ENCODE results near the gene CD99L2. TPM values are rescaled to one million over a fixed set of nuclear protein-coding genes. Genes with fewer than 3 reads are reported as not detected.

CD99L2 gene
- total and polyA plus RNA-seq, 10 of the 15 experiments (the other 5 are each of a cell fraction or from before 2014, with no cell fraction given) = 1.1 to 22.9 (median 13.0) TPM

DNA sequence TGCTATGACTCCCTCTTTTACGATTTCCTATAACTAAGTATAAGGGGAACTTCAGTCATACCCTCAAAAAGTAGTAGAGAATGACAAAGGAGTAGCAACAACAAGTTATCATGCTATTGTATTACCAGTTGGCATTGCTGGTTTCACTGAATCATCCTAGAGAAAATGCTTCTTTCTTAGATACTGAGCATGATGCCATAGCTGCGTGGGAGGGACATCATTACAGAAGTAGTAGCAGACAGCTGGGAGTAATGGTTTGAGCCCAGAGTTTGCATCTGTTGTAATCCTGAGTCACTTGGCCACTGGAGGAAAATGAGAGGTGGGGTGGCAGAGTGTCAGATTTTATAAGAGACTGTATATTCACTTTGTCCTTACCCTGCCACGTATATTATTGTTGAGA lies 166.7 kb downstream of the CD99L2 start:
- TF ChIP-seq MTA2 (IDR thresholded peaks at IDR 0.05; ENCODE audit: low read depth) = no peak
- no peak for TF ChIP-seq MYC (IDR thresholded peaks at IDR 0.05; ENCODE audit: insufficient read depth, insufficient read length, insufficient replicate concordance, low read length, severe bottlenecking)
- no peak for TF ChIP-seq POLR2AphosphoS2 (IDR thresholded peaks at IDR 0.05; ENCODE audit: low read depth, low read length)
- TF ChIP-seq, protein P1, sequence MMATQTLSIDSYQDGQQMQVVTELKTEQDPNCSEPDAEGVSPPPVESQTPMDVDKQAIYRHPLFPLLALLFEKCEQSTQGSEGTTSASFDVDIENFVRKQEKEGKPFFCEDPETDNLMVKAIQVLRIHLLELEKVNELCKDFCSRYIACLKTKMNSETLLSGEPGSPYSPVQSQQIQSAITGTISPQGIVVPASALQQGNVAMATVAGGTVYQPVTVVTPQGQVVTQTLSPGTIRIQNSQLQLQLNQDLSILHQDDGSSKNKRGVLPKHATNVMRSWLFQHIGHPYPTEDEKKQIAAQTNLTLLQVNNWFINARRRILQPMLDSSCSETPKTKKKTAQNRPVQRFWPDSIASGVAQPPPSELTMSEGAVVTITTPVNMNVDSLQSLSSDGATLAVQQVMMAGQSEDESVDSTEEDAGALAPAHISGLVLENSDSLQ (IDR thresholded peaks at IDR 0.05) = no peak
- no peak for TF ChIP-seq SIN3A (IDR thresholded peaks at IDR 0.05; ENCODE audit: low read depth, low read length)
- TF ChIP-seq ZNF622 (IDR thresholded peaks at IDR 0.05) = no peak
- in situ Hi-C loops (cut with MboI) (no loop called here), intact Hi-C loops (cut with micrococcal nuclease; ENCODE audit: unreplicated experiment) (no loop called here)
- ATAC-seq = no peak
- 52% methylated on average over 3 of the region's 3 CpGs for WGBS (ENCODE audit: insufficient coverage, insufficient replicate concordance, low lambda C conversion rate, missing lambda C conversion rate)
- Histone ChIP-seq H3K27ac (ENCODE audit: control insufficient read depth, insufficient read depth) (no peak overlapping the region), H3K27me3 (replicated peaks in 1 of 2; ENCODE audit: control insufficient read depth in 2 of 2, insufficient read depth in 2 of 2, low read length in 1 of 2) (no peaks in the 10 kb centered on the region), H3K4me1 (ENCODE audit: control insufficient read depth, insufficient read depth, low read length) (no peaks in the 10 kb centered on the region), H2AFZ (ENCODE audit: control insufficient read depth, low read depth, low read length) (no peak overlapping the region), H3K9me3 (replicated peaks; ENCODE audit: control insufficient read depth, insufficient read depth, low read length) (no peaks in the 10 kb centered on the region), H3K9ac (ENCODE audit: control insufficient read depth, insufficient read depth, low read length) (no peak overlapping the region), H3K36me3 (ENCODE audit: control insufficient read depth in 2 of 2, insufficient read depth in 2 of 2, low read length in 1 of 2) (peaks cover 0 to 8% of the 10 kb centered on the region in 2 experiments; a peak in 1 of 4 replicates), H3K4me2 (ENCODE audit: control insufficient read depth, insufficient read depth) (no peak overlapping the region), H3K4me3 (no peak overlapping the region), H4K20me1 (ENCODE audit: control insufficient read depth, insufficient read depth) (no peaks in the 10 kb centered on the region), H3K79me2 (ENCODE audit: control insufficient read depth, insufficient read depth, low read length) (no peaks in the 10 kb centered on the region)
- ChIA-PET POLR2A (no interaction called here), CTCF (interaction anchor here (3.8 kb wide), 1 partner anchor 13 kb away, joined by 21 read pairs; no protein-coding TSS in a partner anchor), SMC1A (ENCODE audit: uncharacterized antibody, unreplicated experiment) (interaction anchor here (1.1 kb wide), 1 partner anchor 11 kb away, joined by 3 read pairs; no protein-coding TSS in a partner anchor), RAD21 (ENCODE audit: unreplicated experiment) (no interaction called here)
- FAIRE-seq = no peak
- DNase-seq (ENCODE audit: low read depth, low spot score) = no peak
- no TSS peak for BruUV-seq (replicated peaks)

DNA sequence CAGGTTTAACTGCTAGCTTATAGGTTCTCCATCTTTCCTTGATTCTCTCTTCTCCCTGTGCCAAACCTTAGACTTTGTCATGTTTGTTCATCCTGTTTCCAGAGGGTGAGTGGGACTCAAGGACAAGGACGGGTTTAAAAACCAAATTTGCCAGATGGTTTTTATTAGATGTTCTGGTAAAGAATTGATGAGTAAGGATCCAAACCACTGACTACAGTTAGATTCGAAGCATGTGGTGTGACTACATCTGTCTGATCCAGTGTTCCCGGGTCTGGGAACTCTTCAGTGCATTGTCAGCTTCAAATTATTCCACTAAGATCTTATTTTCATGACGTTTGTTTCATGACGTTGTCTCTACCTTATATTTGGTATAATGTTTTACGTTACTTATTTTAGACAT lies 167.7 kb downstream of the CD99L2 start:
- Histone ChIP-seq H3K9me3 (replicated peaks; ENCODE audit: control insufficient read depth, insufficient read depth, low read length) (no peaks in the 10 kb centered on the region), H3K4me2 (ENCODE audit: control insufficient read depth, insufficient read depth) (no peak overlapping the region), H3K27ac (ENCODE audit: control insufficient read depth, insufficient read depth) (no peak overlapping the region), H3K9ac (ENCODE audit: control insufficient read depth, insufficient read depth, low read length) (no peak overlapping the region), H3K79me2 (ENCODE audit: control insufficient read depth, insufficient read depth, low read length) (no peaks in the 10 kb centered on the region), H3K4me1 (ENCODE audit: control insufficient read depth, insufficient read depth, low read length) (no peaks in the 10 kb centered on the region), H4K20me1 (ENCODE audit: control insufficient read depth, insufficient read depth) (no peaks in the 10 kb centered on the region), H2AFZ (ENCODE audit: control insufficient read depth, low read depth, low read length) (no peak overlapping the region), H3K27me3 (replicated peaks in 1 of 2; ENCODE audit: control insufficient read depth in 2 of 2, insufficient read depth in 2 of 2, low read length in 1 of 2) (no peaks in the 10 kb centered on the region), H3K4me3 (no peak overlapping the region), H3K36me3 (ENCODE audit: control insufficient read depth in 2 of 2, insufficient read depth in 2 of 2, low read length in 1 of 2) (peaks cover 0 to 8% of the 10 kb centered on the region in 2 experiments; a peak in 1 of 4 replicates)
- ChIA-PET RAD21 (ENCODE audit: unreplicated experiment) (no interaction called here), POLR2A (no interaction called here), SMC1A (ENCODE audit: uncharacterized antibody, unreplicated experiment) (interaction anchor here (1.1 kb wide), 1 partner anchor 11 kb away, joined by 3 read pairs; no protein-coding TSS in a partner anchor), CTCF (interaction anchor here (1.0 to 3.8 kb wide), 2 partner anchors 12 to 32 kb away, joined by 3 to 21 read pairs; no protein-coding TSS in a partner anchor)
- ATAC-seq = no peak
- no TSS peak for BruUV-seq (replicated peaks)
- intact Hi-C loops (cut with micrococcal nuclease; ENCODE audit: unreplicated experiment) = no loop called here
- no peak for DNase-seq (ENCODE audit: low read depth, low spot score)
- WGBS (ENCODE audit: insufficient coverage, insufficient replicate concordance, low lambda C conversion rate, missing lambda C conversion rate) = 62% methylated on average over 6 of the region's 6 CpGs
- TF ChIP-seq ZNF274 (IDR thresholded peaks at IDR 0.05; ENCODE audit: insufficient read depth, insufficient read length) (no peak), NBN (IDR thresholded peaks at IDR 0.05) (no peak), SMC3 (IDR thresholded peaks at IDR 0.05; ENCODE audit: borderline replicate concordance, low read length) (no peak), NR2F1 (conservative IDR thresholded peaks at IDR 0.05) (no peak), POLR2A (IDR thresholded peaks at IDR 0.05; ENCODE audit: low read depth, low read length) (no peak)
- no peak for FAIRE-seq
- in situ Hi-C loops (cut with MboI) = no loop called here

All from GM12878 (cell line).